HG02678 (cell line): ENCODE data around the gene RASGRF2.
A peak's percentile ranks its signal among the peaks of the same experiment; 100 is the strongest.

ENCODE experiments used
- ATAC-seq: cut with Tn5 transposase; IDR thresholded peaks from one replicate; pipeline ENCODE4 v1.9.1; 2021; ENCODE audit warnings: mild to moderate bottlenecking, moderate library complexity; ENCODE audit not compliant: unreplicated experiment

The RASGRF2 gene

DNA sequence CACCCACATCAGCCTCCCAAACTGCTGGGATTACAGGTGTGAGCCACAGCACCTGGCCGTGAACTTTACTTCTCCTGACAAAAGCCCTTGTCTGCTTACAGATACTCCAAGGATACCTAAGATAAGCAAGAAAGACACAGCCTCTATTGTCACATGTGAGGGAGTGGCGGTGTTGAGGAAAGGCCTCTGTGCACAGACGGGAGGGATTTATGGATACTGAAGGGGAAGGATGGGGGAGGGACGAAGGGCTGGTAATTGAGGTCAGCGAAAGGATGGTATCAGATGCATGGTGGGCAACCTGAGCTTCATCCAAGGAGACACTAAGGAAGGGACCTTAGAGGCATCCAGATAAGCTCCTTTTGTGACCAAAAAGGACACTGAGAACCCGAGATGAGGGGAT is 206.3 kb downstream of the RASGRF2 start:
- no peak for ATAC-seq

DNA sequence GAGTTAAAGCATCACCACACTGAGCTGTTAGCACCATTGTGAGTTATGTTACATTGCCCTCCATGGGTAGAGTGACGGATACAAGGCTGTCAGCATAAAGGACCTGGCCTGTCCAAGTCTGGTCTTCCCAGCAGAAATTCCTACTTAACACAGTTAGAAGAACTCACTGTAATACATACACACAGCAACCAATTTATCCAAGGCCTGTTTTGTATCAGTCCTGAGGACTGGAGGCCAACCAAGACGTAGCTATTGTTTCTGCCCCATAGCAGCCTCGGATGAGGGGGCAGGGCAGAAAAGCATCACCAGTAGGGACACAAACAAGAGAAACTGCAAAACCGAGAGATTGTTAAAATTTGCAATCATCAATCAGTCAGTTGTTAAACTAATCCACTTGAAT is 206.9 kb downstream of the RASGRF2 start:
- no peak for ATAC-seq

DNA sequence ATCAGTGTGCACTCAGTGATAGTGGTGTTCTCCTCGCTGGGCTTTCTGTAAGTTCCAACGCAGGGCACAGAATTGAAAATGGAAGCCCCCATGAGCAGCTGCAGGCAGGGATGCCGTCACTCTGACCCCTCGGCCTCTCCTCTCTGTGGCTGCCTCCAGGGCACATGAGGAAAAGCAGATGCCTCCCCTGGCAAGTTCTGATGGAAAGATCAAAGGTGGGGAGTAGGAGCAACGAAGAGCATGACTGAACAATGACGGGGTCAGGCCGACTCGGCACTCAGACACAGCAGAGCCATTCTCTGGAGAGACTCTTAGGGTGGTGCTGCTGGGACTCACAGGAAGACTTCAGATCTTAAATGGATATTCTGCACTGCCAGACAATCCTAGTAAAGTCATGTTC is 207.4 kb downstream of the RASGRF2 start:
- no peak for ATAC-seq

DNA sequence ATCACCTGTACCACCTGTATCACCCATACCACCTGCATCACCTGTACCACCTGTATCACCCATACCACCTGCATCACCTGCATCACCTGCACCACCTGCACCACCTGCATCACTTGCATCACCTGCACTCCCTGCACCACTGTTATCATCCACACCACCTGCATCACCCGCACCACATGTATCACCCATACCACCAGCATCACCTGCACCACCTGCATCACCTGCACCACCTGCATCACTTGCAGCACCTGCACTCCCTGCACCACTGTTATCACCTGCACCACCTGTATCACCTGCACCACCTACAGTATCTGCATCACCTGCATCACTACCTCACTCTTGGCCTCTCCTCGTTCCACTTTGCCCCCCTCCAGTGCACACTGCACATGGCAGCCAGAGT is 209.8 kb downstream of the RASGRF2 start:
- ATAC-seq, result no peak

DNA sequence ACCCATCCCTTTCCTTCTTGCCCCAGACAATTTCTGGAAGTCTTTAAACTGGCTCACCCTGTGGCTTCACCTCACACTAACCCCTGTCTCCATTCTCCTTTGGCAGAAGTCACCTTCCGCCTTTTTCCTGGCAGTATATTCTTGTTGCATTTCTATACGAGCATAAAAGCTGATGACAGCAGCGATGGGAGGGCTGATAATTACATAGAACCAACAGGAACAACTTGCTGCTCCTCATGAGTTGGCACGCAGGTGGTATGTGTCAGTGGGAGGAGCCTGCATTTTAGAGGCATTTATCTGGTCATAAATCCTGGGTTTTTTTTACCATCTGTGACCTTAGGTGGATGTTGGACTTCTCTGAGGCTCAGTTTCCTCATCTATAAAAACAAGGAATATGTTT is 211.6 kb downstream of the RASGRF2 start:
- ATAC-seq, result no peak

DNA sequence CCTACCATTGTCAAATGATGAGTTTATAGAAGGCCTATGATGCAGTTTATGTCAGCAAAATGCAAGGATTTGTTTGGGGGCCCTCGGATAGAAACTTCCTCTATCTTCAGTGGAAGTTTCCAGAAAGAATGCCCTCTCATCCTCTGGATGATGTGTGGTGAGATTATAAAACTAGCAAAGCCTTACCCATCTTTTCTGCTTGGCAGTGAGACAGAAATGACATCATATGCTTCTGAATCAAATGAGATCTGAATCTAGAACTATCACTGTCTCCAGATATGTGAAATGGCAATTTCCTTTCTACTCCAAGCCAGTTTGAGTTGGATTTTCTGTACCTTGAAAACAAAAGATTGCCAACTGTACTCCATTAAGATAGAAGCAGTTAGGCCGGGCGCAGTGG is 212.5 kb downstream of the RASGRF2 start:
- no peak for ATAC-seq

DNA sequence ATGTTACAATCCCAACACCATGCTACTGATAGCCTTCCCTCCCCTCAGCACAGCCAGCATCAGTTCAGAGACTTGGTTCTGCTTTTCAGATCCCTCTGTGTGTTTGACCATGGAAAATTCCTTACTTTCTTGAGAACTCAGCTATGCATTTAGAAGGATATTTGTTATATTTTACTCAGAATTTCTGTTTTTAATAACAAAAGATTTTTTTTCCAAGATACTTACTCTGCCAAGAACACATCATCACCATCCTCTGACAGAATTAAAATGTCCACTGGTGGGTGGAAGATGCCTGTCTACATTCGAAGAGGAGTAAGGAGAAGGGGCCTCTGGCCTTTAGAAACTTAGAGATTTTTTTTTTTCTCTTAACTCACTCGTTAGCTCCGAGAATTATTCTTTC is 216.9 kb downstream of the RASGRF2 start:
- ATAC-seq, result no peak

DNA sequence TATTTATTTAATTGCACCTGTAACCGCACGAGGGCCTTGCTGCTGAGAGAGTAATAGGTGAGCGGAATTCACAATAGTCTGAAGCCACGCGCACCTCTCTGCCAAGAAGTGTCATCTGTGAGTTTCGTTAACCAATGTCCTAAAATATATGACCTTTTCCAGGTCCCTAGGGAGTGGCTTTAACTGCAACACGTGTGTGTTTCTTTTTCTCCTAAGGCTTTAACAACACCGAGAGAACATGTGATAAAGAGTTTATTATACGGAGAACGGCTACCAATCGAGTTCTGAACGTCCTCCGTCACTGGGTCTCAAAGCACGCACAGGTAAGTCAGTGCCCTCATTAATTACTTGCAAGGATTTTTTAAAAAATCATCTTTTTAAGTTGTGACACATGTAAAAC is 219.8 kb downstream of the RASGRF2 start:
- ATAC-seq, result no peak

DNA sequence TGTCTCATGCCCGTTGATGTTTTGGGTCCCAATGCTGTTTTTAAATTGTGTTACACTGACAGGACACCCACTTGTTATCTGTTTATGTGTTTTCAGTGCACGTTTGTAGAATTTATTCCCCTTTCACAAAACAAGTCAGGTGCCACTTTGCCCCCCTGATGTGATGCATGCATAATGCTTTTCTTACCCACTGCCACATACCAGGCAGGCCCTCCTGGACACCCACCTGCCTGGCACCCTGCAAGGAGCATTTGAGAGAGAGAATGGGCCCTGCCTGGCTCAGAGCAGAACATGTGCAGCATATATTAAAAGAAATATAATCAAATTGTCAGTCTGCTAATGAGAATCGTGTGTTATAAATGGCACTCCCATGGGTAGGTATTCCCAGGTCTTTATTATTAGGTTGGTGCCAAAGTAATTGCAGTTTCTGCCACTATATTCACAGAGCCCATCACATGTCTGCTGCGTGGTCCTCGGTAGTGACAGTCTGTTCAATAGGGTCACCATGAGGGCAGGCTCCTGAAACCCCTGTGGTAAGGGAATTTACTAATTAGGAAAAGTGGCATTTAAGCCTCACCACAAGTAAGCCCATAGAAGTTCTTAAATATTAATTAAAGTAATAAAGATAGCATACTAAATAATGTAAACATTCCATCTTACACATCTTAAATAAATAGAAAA is 220.8 kb downstream of the RASGRF2 start:
- ATAC-seq, result no peak

DNA sequence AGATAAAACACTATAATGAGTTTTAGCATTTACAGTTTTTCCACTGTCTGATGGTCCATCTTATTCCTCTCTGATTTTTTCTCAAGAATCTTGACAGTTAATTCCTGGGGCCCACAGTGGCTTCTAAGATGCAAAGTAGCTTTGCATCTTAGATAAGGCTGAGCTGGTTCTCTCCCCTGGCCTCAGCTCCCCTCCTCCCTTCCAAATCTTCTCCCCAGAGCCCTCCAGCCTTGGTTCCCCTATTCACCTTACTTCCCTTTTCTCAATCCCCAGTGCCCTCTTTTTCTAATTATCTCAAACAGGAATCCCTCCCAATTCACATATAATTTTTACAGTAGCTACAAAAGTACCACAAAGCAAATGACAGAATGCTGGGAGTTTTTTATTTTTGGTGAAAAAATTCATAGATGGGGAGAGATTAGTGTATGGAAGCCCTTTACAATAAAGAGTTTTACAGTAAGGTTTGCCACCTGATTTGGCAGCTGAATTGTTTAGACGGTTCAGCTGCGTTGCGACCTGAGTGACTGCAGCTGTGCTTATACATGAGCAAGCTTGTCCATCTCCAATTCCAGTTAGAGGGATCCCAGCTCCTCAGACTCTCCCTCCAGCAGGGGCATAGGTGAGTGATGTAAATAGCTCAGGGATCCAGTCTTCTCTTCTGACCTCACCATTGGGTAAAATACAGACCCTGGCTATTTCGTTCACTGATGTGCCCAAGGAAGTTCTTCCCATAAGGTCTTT is 221.6 kb downstream of the RASGRF2 start:
- no peak for ATAC-seq

DNA sequence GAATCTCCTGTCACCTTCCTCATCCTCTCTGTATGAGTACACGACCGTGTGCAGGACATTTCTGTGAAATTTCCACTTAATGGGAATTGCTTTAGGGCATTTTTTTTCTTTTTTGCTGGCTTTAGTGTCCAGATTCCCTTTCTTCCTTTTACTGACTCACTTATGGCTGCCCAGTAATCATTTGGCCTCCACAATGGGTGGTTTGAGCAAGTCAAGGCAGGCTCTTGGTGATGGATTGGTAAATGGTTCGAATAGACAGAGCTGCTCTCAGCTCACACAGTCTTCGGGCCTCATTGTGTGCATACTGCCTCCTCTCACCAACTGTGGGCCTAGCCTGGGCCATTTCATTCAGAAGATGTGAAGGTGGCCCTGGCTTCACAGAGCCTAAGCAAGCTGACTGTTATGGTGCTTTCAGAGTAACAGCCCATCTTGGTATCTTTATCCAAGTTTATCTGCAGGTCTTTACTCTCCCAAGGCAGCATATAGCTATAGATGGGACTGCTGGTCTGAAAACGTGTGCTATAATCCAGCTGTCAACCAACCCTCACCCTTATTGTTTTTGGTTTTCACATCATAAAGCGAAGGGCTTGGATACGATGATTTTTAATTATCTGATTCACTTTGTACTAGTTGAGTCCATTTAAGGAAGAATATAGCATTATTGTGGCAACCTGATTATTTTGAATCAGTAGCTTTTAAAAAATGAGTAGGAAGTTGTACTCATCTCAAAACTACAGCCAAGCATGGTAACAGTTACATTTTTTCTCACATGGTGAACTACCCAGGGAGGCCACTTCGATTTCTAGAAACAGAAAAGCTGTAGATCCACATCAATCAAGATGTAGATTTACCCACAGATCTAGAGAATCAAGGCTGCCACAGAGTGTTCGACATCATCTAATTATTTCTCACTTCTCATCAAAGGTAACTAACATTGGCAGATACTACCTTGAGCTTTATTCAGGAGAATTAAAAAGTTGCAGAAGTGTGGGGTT is 222.5 kb downstream of the RASGRF2 start:
- no peak for ATAC-seq

DNA sequence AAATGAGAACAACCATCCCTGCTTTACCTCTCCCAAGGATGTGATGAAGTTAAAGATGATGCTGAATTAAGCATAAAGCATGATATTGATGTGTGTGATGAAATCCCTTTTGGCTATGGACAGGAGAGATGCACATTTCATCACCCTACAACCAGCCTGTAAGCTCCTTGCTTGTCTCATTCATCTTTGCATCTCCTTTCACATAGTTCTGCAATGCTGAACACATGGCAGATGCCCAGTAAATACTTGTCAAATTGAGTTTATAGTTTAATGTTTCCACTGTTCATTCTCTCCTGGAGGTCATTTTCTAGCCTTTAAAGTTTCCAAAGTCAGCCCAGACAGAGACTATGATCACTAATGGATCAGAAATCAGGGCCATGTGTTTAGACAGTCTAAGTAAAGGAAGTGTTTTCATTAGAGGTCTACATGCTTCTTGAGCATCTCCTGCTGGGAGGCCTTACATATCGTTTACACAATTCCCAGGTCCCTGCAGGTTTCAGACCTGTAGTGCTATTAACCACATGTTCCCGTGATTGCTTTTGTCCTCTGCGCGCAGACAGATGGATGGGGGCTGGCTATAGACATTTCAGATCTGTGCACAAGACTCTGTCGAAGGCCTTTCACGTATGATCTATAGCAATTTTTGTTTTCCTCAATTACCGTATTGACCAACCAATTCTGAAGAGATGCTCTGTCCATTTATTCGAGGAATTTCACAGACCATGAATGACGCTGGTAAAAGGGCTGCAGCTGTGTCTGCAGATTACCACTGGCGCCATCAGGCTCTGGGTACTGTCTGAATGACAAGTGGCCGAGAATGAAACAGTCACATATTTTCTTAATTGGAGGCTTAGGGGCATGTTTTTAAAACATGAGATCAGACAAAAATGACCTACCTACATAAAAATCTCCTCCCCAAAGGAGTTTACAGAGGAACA is 223.9 kb downstream of the RASGRF2 start:
- ATAC-seq, result no peak

DNA sequence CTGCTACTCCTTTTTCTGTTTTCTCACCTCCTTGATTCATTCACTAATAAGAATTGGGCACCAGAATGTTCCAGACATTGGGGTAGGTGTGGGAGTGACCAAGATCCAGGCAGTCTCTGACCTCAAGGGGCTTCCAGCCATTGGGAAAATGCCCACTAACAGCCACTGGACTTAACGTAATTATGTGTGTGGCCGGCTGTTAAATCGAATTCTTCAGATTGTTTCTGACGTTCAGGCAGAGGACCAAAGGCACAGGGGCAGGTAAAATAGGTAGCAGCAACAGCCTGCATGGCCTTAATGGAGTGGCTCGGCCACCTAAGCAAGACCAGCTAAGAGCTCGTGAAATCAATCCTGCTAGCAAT is 224.6 kb downstream of the RASGRF2 start:
- no peak for ATAC-seq

DNA sequence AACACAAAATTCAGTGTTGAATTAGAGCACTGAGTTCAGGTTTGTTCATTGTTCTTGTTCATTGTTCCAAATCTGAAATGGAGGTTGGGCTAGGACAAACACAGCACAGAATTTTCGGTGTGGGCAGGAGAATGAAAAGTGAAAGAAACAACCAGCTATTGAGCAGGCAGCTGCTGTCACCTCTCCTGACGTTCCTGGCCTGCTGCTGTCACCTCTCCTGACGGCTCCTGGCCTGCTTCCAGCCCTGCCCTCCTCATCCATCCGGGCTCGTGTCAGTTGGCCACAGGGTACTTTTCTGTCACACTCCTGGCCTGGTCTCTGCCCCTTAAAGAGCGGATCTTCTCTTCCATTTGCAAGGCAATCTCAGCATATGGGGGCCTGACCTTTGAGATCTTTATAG is 227.7 kb downstream of the RASGRF2 start:
- ATAC-seq, result peak; percentile 56

DNA sequence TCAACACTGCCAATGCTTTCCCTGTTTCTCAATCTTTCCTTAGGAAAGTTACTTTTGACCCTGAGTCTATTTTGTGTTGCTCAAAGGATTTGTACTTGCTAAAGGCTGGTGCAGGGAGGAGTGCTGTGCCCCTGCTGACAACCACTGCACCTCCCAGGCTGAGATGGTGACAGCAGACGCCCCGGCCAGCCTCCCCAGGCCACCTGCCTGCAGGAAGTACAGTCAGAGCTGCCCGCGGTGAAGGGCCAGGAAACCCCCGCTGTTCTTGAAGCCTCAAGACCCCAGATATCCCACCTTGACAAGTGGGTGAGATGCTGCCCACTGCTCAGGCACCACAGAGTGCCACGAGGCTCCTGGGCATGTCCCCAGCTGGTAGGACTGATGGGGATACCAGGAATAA is 228.8 kb downstream of the RASGRF2 start:
- no peak for ATAC-seq

DNA sequence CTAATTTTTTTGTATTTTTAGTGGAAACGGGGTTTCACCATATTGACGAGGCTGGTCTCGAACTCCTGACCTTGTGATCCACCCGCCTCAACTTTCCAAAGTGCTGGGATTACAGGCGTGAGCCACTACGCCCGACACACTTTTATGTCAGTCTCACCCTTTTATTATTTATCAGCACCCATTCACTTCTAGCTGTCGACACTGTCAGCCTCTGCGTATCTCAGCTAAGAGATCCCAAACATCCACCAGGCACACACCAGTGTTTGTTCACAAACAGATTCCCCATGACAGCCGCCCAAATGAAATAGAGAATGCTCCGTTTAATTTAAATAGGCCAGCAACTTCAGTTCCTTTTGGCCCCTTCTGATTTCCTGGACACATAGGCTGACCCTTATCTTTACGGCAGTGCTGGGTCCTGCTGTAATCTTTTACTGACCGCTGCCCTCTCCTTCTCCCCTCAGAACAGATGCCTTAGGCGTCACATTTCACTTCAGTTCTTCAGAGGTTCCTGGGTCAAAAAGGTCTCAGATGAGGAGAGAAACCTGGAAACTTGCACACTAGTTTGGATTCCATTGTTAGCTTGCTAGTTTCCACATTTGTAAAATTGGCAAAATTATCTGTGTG is 229.8 kb downstream of the RASGRF2 start:
- no peak for ATAC-seq

DNA sequence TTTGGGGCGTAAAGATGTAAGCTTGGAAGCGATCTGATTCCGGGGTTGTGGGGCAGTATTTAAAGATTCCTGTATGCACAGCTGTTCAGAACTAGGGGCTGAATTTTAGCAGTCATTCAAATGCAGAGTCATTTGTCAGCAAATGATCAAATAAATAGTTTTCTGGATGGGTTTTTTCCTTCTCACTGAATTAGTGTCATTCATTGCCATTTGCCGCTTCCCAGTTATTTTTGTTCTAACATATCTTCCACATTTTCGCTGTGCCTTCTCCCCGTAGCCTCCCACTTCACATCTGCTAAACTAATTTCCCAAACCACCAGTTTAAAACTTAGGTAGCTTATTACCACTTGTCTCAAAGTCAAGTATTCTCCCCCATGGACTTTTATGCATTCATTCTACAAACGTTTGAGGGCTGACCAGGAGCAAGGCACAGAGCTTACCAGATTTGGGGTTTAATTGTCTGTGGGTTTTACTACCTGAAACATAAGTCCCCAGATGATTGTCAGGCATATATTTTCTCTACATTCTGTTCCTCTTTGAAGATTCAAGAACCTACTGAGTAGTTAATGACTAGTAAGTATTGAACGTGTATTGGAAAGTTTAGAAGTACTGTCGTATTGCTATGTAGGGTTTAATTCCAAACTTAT is 231.7 kb downstream of the RASGRF2 start:
- no peak for ATAC-seq

DNA sequence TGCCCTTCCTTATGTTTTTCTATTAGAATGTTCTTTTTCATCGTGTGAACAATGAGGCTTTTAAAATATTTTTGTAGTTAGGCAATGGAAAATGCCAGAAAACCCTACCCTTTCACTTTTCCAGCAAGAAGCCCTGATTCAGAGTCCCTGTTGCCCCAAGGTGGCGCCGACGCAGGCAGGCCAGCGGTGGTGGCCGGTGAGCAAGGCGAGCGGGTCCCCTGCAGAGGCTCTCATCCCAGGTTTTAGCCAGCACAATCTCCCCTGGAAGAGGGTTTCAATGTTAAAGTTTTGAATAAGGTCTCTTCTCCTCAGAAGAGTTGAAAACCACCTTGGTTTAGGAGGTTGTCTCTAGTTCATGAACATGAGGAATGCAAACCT is 232.2 kb downstream of the RASGRF2 start:
- ATAC-seq, result no peak

DNA sequence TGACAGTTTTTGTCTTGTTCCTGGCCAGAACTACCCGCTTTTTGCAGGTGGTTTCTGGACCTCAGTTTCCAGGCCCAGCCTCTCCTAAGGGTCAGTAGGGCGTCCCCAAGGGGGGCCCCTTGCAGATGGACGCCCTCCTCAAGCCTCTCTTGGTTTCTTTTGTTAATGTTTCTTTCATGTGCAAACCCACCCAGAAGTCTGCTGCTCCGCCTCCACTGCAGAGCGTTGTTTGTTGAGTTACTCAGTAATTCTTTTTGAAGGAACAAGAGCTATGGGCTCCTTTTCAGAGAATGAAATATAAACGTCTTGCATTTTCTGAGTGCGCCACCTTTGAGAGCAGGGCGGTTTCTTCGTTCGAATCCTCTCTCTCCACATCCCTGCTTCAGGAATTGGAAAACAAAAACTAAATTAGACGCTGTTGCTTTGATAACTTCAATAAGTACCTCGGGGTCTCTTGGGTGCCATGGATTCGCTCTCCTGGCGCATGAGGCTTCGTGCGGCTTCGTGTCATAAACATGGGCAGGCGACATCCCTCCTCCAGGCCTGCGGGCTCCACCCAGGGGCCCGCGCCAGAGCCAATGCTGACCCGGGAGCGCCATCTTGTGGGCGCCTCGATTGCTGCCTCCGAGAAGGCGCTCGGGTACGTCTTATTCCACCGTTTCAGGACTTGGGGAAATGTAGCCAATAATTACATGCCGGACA is 234.6 kb downstream of the RASGRF2 start:
- peak; percentile 96 for ATAC-seq
